GM12878 (cell line): ENCODE measurements around the gene ART4. TPM values are rescaled to one million over a fixed set of nuclear protein-coding genes. Genes with fewer than 3 reads are reported as not detected.
A peak's percentile ranks its signal among the peaks of the same experiment; 100 is the strongest.

ENCODE experiments used
- BCL11A ChIP-seq: IDR thresholded peaks from 2 replicates; pipeline ENCODE4 v1.6.1; 2011; ENCODE audit warnings: low read depth, low read length
- CHD1 ChIP-seq: IDR thresholded peaks from 2 replicates; pipeline ENCODE4 v1.6.1; 2012; ENCODE audit warnings: low read depth, low read length, improper control_type of control experiment
- DPF2 ChIP-seq: fragments of 450-650 bp; IDR thresholded peaks from 2 replicates; pipeline ENCODE4 v1.6.1; 2017; ENCODE audit warnings: mild to moderate bottlenecking
- ETV6 ChIP-seq, 2 experiments: fragments of 450-650 bp in 1 of 2; IDR thresholded peaks in 1 of 2; conservative IDR thresholded peaks in 1 of 2; 2 replicates each; pipeline ENCODE4 v1.6.1; 2014; ENCODE audit warnings: antibody characterized with exemption in 1 of 2, borderline replicate concordance in 1 of 2, low read depth in 1 of 2, mild to moderate bottlenecking in 1 of 2, moderate library complexity in 1 of 2
- IKZF1 ChIP-seq: fragments of 450-650 bp; conservative IDR thresholded peaks from 2 replicates; pipeline ENCODE4 v1.6.1; 2017; ENCODE audit warnings: antibody characterized with exemption, mild to moderate bottlenecking
- LARP7 ChIP-seq: fragments of 450-650 bp; IDR thresholded peaks from 2 replicates; pipeline ENCODE4 v1.6.1; 2017; ENCODE audit warnings: mild to moderate bottlenecking
- MEF2B ChIP-seq: fragments of 450-650 bp; IDR thresholded peaks from 2 replicates; pipeline ENCODE4 v1.6.1; 2018; ENCODE audit warnings: mild to moderate bottlenecking, moderate library complexity; ENCODE audit not compliant: partially characterized antibody, poor library complexity, severe bottlenecking
- NR2F1 ChIP-seq: fragments of 450-650 bp; conservative IDR thresholded peaks from 2 replicates; pipeline ENCODE4 v1.6.1; 2017; ENCODE audit warnings: mild to moderate bottlenecking
- RAD51 ChIP-seq: fragments of 450-650 bp; IDR thresholded peaks from 2 replicates; pipeline ENCODE4 v1.6.1; 2016; ENCODE audit warnings: moderate library complexity, mild to moderate bottlenecking, inconsistent platforms
- RB1 ChIP-seq: fragments of 450-650 bp; formaldehyde crosslinking; IDR thresholded peaks from 2 replicates; pipeline ENCODE4 v1.6.1; 2017; ENCODE audit warnings: mild to moderate bottlenecking, borderline replicate concordance
- RELA ChIP-seq: fragments of 450-650 bp; IDR thresholded peaks from 2 replicates; pipeline ENCODE4 v1.8.0; 2014; ENCODE audit warnings: borderline replicate concordance; ENCODE audit not compliant: partially characterized antibody
- SIN3A ChIP-seq: IDR thresholded peaks from 2 replicates; pipeline ENCODE4 v1.6.1; 2012; ENCODE audit warnings: low read depth, low read length, improper control_type of control experiment
- SMAD1 ChIP-seq: fragments of 450-650 bp; IDR thresholded peaks from 2 replicates; pipeline ENCODE4 v1.6.1; 2018; ENCODE audit warnings: mild to moderate bottlenecking, low read depth; ENCODE audit not compliant: partially characterized antibody
- SMAD5 ChIP-seq: IDR thresholded peaks from 2 replicates; pipeline ENCODE4 v1.6.1; 2016; ENCODE audit warnings: antibody characterized with exemption, low read depth
- SPI1 ChIP-seq: IDR thresholded peaks from 2 replicates; pipeline ENCODE4 v1.6.1; 2011; ENCODE audit warnings: low read depth, mild to moderate bottlenecking, low read length, moderate library complexity, borderline replicate concordance; ENCODE audit not compliant: insufficient read depth
- SREBF2 ChIP-seq: IDR thresholded peaks from 2 replicates; pipeline ENCODE4 v1.6.1; 2012; ENCODE audit warnings: mild to moderate bottlenecking, low read length
- TAF1 ChIP-seq: IDR thresholded peaks from 2 replicates; pipeline ENCODE4 v1.6.1; 2011; ENCODE audit warnings: mild to moderate bottlenecking, low read depth, low read length, borderline replicate concordance
- ZNF24 ChIP-seq: fragments of 450-650 bp; IDR thresholded peaks from 2 replicates; pipeline ENCODE4 v1.6.1; 2017; ENCODE audit warnings: antibody characterized with exemption, mild to moderate bottlenecking
- ZNF622 ChIP-seq: fragments of 450-650 bp; IDR thresholded peaks from 2 replicates; pipeline ENCODE4 v1.6.1; 2017; ENCODE audit warnings: mild to moderate bottlenecking, inconsistent platforms
- polyA plus RNA-seq, 11 experiments: library from polyadenylated mRNA; depleted of rRNA in 4 of 11; unstranded in 6 of 11; stranded (reverse) in 5 of 11; fragments of >200 nt; fragmentation: Nextera tagmentation in 4 of 11; fragmentation: Illumina TruSeq in 1 of 11; extraction: Ambion mirVana in 4 of 11; extraction: Trizol in 1 of 11; gene quantifications; 1 replicate in 1 of 11; 2 replicates in 10 of 11; pipeline versions ENCODE4 v1.2.1 to v1.2.3, GENCODE V29; 2011 to 2016; ENCODE audit warnings: inconsistent platforms in 2 of 11, missing spikeins in 2 of 11, low read depth in 1 of 11
- total RNA-seq, 4 experiments: library from RNA; depleted of rRNA in 3 of 4; stranded (reverse); fragments of >200 nt in 3 of 4; fragmentation: Illumina TruSeq in 1 of 4; extraction: Trizol in 1 of 4; gene quantifications; 2 replicates each; pipeline versions ENCODE4 v1.2.1 to v1.2.3, GENCODE V29; 2013 to 2021
- TF ChIP-seq, protein P1 (sequence below): fragments of 450-650 bp; IDR thresholded peaks from 2 replicates; pipeline ENCODE4 v1.6.1; 2017; ENCODE audit warnings: mild to moderate bottlenecking, moderate library complexity
- TF ChIP-seq, protein P2 (sequence below): fragments of 450-650 bp; IDR thresholded peaks from 2 replicates; pipeline ENCODE4 v1.6.1; 2016; ENCODE audit warnings: mild to moderate bottlenecking
- TF ChIP-seq, protein P3 (sequence below): fragments of 450-650 bp; IDR thresholded peaks from 2 replicates; pipeline ENCODE4 v1.6.1; 2017; ENCODE audit warnings: mild to moderate bottlenecking, low read depth, inconsistent platforms; ENCODE audit not compliant: poor library complexity, severe bottlenecking

The ART4 gene
- total and polyA plus RNA-seq, 10 of the 15 experiments (the other 5 are each of a cell fraction or from before 2014, with no cell fraction given) = 0.02 TPM; not detected in 9

DNA sequence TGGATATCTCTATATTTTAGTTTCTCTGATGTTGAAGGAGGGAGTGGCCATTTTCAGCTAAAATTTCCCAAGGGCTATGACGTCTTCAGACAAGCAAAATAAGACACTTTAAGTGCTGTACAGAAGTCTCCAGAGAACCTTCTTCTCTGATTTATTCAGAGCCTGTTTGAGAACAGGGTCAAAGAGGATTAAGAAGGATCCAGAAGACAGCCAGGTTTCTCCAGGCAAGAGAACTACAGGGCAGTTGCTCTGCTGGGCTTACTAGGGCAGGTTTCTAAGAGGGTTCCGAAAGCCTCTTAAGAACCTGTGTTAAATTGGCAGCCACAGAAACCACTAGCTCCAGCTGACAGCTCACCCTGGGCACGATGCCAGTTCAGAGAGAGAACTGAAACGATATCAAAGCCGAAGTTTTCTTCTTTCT is 41.1 kb upstream of the ART4 start (continued):
- TF ChIP-seq, protein P1, sequence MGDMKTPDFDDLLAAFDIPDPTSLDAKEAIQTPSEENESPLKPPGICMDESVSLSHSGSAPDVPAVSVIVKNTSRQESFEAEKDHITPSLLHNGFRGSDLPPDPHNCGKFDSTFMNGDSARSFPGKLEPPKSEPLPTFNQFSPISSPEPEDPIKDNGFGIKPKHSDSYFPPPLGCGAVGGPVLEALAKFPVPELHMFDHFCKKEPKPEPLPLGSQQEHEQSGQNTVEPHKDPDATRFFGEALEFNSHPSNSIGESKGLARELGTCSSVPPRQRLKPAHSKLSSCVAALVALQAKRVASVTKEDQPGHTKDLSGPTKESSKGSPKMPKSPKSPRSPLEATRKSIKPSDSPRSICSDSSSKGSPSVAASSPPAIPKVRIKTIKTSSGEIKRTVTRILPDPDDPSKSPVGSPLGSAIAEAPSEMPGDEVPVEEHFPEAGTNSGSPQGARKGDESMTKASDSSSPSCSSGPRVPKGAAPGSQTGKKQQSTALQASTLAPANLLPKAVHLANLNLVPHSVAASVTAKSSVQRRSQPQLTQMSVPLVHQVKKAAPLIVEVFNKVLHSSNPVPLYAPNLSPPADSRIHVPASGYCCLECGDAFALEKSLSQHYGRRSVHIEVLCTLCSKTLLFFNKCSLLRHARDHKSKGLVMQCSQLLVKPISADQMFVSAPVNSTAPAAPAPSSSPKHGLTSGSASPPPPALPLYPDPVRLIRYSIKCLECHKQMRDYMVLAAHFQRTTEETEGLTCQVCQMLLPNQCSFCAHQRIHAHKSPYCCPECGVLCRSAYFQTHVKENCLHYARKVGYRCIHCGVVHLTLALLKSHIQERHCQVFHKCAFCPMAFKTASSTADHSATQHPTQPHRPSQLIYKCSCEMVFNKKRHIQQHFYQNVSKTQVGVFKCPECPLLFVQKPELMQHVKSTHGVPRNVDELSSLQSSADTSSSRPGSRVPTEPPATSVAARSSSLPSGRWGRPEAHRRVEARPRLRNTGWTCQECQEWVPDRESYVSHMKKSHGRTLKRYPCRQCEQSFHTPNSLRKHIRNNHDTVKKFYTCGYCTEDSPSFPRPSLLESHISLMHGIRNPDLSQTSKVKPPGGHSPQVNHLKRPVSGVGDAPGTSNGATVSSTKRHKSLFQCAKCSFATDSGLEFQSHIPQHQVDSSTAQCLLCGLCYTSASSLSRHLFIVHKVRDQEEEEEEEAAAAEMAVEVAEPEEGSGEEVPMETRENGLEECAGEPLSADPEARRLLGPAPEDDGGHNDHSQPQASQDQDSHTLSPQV = no peak
- TF ChIP-seq, protein P2, sequence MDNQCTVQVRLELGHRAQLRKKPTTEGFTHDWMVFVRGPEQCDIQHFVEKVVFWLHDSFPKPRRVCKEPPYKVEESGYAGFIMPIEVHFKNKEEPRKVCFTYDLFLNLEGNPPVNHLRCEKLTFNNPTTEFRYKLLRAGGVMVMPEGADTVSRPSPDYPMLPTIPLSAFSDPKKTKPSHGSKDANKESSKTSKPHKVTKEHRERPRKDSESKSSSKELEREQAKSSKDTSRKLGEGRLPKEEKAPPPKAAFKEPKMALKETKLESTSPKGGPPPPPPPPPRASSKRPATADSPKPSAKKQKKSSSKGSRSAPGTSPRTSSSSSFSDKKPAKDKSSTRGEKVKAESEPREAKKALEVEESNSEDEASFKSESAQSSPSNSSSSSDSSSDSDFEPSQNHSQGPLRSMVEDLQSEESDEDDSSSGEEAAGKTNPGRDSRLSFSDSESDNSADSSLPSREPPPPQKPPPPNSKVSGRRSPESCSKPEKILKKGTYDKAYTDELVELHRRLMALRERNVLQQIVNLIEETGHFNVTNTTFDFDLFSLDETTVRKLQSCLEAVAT = peak; percentile 73
- peak; percentile 28; the same call in 1 of the 2 replicates for TF ChIP-seq IKZF1
- no peak for TF ChIP-seq ZNF24
- no peak for TF ChIP-seq SMAD5
- peak; percentile 51; the same call in 1 of the 2 replicates for TF ChIP-seq BCL11A
- TF ChIP-seq DPF2 = peak; percentile 73
- no peak for TF ChIP-seq SIN3A
- no peak for TF ChIP-seq RB1
- no peak for TF ChIP-seq RAD51
- no peak for TF ChIP-seq ETV6 (conservative IDR thresholded peaks at IDR 0.05 in 1 of 2, IDR thresholded peaks at IDR 0.05 in 1 of 2; ENCODE audit: borderline replicate concordance in 1 of 2, low read depth in 1 of 2)
- no peak for TF ChIP-seq CHD1
- no peak for TF ChIP-seq MEF2B
- TF ChIP-seq RELA = no peak
- TF ChIP-seq TAF1 = no peak
- TF ChIP-seq SMAD1 = peak; percentile 91
- no peak for TF ChIP-seq SREBF2
- TF ChIP-seq, protein P3, sequence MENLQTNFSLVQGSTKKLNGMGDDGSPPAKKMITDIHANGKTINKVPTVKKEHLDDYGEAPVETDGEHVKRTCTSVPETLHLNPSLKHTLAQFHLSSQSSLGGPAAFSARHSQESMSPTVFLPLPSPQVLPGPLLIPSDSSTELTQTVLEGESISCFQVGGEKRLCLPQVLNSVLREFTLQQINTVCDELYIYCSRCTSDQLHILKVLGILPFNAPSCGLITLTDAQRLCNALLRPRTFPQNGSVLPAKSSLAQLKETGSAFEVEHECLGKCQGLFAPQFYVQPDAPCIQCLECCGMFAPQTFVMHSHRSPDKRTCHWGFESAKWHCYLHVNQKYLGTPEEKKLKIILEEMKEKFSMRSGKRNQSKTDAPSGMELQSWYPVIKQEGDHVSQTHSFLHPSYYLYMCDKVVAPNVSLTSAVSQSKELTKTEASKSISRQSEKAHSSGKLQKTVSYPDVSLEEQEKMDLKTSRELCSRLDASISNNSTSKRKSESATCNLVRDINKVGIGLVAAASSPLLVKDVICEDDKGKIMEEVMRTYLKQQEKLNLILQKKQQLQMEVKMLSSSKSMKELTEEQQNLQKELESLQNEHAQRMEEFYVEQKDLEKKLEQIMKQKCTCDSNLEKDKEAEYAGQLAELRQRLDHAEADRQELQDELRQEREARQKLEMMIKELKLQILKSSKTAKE = peak; percentile 45
- TF ChIP-seq ZNF622 = no peak
- no peak for TF ChIP-seq LARP7
- TF ChIP-seq NR2F1 = no peak
- peak; percentile 85 for TF ChIP-seq SPI1
